Smooth muscle cell (in vitro differentiated cells): ENCODE data around the gene KCNK7. TPM values are rescaled to one million over a fixed set of nuclear protein-coding genes. Genes with fewer than 3 reads are reported as not detected.
A peak's percentile ranks its signal among the peaks of the same experiment; 100 is the strongest.

Experiments used
- DNase-seq: peaks from one replicate; lab custom pipeline; 2025; ENCODE audit not compliant: unreplicated experiment; lab: John Stamatoyannopoulos, UW
- H2AFZ ChIP-seq: fragments of 200-600 bp; sonication (generic); 2 replicates; pipeline ENCODE4 v1.6.0; 2016; ENCODE audit warnings: antibody characterized with exemption, low read depth, mild to moderate bottlenecking
- H3F3A ChIP-seq: fragments of 200-600 bp; sonication (generic); 2 replicates; pipeline ENCODE4 v1.6.0; 2017; ENCODE audit warnings: antibody characterized with exemption, low read depth
- H3K27ac ChIP-seq: fragments of 200-600 bp; sonication (generic); 2 replicates; pipeline ENCODE4 v1.5.1; 2016; ENCODE audit warnings: low read depth, mild to moderate bottlenecking
- H3K27me3 ChIP-seq: fragments of 200-600 bp; sonication (generic); 2 replicates; pipeline ENCODE4 v1.6.1; 2016; ENCODE audit warnings: low read depth, mild to moderate bottlenecking
- H3K36me3 ChIP-seq: fragments of 200-600 bp; sonication (generic); 2 replicates; pipeline ENCODE4 v1.5.1; 2016; ENCODE audit warnings: low read depth
- H3K4me1 ChIP-seq: fragments of 200-600 bp; sonication (generic); 2 replicates; pipeline ENCODE4 v1.5.1; 2016; ENCODE audit warnings: low read depth
- H3K4me2 ChIP-seq: fragments of 200-600 bp; sonication (generic); 2 replicates; pipeline ENCODE4 v1.6.0; 2016; ENCODE audit warnings: mild to moderate bottlenecking
- H3K4me3 ChIP-seq: fragments of 200-600 bp; sonication (generic); 2 replicates; pipeline ENCODE4 v1.5.1; 2016; ENCODE audit warnings: mild to moderate bottlenecking
- H3K79me2 ChIP-seq: fragments of 200-600 bp; sonication (generic); 2 replicates; pipeline ENCODE4 v1.6.0; 2016; ENCODE audit warnings: low read depth, mild to moderate bottlenecking
- H3K9ac ChIP-seq: fragments of 200-600 bp; sonication (generic); 2 replicates; pipeline ENCODE4 v1.6.0; 2016; ENCODE audit warnings: low read depth
- H3K9me3 ChIP-seq: fragments of 200-600 bp; sonication (generic); replicated peaks from 2 replicates; pipeline ENCODE4 v1.5.1; 2016; ENCODE audit warnings: low read depth
- H4K20me1 ChIP-seq: fragments of 200-600 bp; sonication (generic); 2 replicates; pipeline ENCODE4 v1.6.0; 2016; ENCODE audit warnings: low read depth
- WGBS: methylation state at CpG from one replicate; pipeline ENCODE4 v1.1.7; 2016; ENCODE audit warnings: low lambda C conversion rate; 5-methylcytosine and 5-hydroxymethylcytosine counted together
- polyA plus RNA-seq: library from polyadenylated mRNA; unstranded; fragments of >200 nt; fragmentation: Nextera tagmentation; extraction: Ambion mirVana; gene quantifications from 2 replicates; pipeline ENCODE4 v1.2.1, GENCODE V29; 2016
- total RNA-seq: library from RNA; depleted of rRNA; stranded (reverse); fragments of >200 nt; gene quantifications from 2 replicates; pipeline ENCODE4 v1.2.3, GENCODE V29; 2014
- TF ChIP-seq, protein P1 (sequence below): fragments of 200-600 bp; sonication (generic); IDR thresholded peaks from 2 replicates; pipeline ENCODE4 v1.5.1; 2017; ENCODE audit warnings: borderline replicate concordance, mild to moderate bottlenecking, antibody characterized with exemption; ENCODE audit not compliant: insufficient read depth, poor library complexity, severe bottlenecking

KCNK7 gene
- total and polyA plus RNA-seq, 2 experiments from 2014 or later = not detected

DNA sequence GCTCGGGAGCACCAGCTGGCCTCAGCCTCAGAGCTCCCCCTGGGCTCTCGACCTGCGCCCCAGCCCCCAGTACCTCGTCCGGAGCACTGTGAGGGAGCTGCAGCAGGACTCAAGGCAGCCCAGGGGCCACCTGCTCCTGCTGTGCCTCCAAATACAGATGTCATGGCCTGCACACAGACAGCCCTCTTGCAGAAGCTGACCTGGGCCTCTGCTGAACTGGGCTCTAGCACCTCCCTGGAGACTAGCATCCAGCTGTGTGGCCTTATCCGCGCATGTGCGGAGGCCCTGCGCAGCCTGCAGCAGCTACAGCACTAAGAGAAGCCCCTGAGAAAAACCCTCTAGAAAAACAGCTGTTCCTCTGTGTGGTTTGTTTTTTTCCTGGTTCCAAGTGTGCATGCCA is 24.2 kb downstream of the KCNK7 start:
- Histone ChIP-seq H3K27ac (peak overlapping the region; percentile 89), H2AFZ (no peak overlapping the region), H3K9ac (peak overlapping the region; percentile 92), H3F3A (peaks cover 23% of the 10 kb centered on the region), H4K20me1 (peaks cover 16% of the 10 kb centered on the region), H3K4me3 (peak overlapping the region; percentile 90), H3K27me3 (no peaks in the 10 kb centered on the region), H3K36me3 (no peaks in the 10 kb centered on the region), H3K4me1 (peaks cover 32% of the 10 kb centered on the region), H3K9me3 (no peaks in the 10 kb centered on the region), H3K4me2 (peak overlapping the region; percentile 87), H3K79me2 (peaks cover 52% of the 10 kb centered on the region)
- TF ChIP-seq, protein P1, sequence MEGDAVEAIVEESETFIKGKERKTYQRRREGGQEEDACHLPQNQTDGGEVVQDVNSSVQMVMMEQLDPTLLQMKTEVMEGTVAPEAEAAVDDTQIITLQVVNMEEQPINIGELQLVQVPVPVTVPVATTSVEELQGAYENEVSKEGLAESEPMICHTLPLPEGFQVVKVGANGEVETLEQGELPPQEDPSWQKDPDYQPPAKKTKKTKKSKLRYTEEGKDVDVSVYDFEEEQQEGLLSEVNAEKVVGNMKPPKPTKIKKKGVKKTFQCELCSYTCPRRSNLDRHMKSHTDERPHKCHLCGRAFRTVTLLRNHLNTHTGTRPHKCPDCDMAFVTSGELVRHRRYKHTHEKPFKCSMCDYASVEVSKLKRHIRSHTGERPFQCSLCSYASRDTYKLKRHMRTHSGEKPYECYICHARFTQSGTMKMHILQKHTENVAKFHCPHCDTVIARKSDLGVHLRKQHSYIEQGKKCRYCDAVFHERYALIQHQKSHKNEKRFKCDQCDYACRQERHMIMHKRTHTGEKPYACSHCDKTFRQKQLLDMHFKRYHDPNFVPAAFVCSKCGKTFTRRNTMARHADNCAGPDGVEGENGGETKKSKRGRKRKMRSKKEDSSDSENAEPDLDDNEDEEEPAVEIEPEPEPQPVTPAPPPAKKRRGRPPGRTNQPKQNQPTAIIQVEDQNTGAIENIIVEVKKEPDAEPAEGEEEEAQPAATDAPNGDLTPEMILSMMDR = no peak
- 91% methylated on average over 9 of the region's 9 CpGs for WGBS
- DNase-seq = no peak

DNA sequence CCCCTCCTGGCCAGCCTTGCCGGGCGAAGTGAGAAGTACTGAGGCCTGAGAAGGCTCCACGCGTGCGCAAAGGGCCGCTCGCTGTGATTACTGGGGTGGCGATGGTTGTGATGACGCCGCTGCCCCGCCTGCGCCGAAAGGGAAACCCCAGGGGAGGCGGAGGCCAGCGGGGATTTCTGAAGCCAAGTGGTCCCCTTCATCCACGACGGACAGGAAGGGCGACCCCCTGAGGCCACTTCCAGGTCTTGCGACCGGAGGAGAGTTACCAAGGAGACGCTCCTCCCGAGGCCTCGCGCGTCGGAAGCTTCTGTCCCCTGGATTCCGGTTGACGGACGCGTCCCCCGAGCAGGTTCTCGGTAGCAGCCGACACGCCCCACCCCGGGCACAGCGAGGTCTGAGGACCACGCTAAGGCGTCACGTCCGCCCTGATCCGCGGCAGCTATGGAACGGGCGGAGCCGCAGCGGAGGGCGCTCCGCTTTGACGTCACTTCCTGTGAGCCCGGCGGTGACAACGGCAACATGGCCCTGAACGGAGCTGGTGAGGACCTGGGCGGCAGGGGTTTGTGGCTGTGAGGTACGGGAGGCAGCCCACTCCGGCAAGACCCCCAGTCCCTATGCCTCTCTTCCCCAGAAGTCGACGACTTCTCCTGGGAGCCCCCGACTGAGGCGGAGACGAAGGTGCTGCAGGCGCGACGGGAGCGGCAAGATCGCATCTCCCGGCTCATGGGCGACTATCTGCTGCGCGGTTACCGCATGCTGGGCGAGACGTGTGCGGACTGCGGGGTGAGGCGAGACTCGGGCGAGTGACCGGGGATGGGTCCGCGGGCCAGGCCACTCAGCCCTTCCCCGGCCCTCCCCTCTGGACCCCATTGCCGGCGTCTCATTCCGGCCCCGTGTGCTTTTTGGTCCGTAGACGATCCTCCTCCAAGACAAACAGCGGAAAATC is 25.4 kb downstream of the KCNK7 start, which contains the start of gene ZNRD2:
TSS of gene ZNRD2 (plus strand) at position 505 of the 946 bp plus-strand sequence. CDS start at position 520, 15 bp downstream.
- Histone ChIP-seq H4K20me1 (peaks cover 16% of the 10 kb centered on the region), H2AFZ (peak within 1 kb of the TSS; percentile 56), H3K4me3 (peak within 1 kb of the TSS; percentile 90), H3K36me3 (no peaks in the 10 kb centered on the region), H3K4me2 (peak within 1 kb of the TSS; percentile 87), H3K27me3 (no peaks in the 10 kb centered on the region), H3K9me3 (no peaks in the 10 kb centered on the region), H3K27ac (peak within 1 kb of the TSS; percentile 89), H3K4me1 (peaks cover 27% of the 10 kb centered on the region), H3F3A (peaks cover 18% of the 10 kb centered on the region), H3K9ac (peak within 1 kb of the TSS; percentile 92), H3K79me2 (peaks cover 52% of the 10 kb centered on the region)
- WGBS = 2% methylated on average over 70 of the region's 89 CpGs
- DNase-seq = peak; percentile 99
- TF ChIP-seq, protein P1 = peak; percentile 46

DNA sequence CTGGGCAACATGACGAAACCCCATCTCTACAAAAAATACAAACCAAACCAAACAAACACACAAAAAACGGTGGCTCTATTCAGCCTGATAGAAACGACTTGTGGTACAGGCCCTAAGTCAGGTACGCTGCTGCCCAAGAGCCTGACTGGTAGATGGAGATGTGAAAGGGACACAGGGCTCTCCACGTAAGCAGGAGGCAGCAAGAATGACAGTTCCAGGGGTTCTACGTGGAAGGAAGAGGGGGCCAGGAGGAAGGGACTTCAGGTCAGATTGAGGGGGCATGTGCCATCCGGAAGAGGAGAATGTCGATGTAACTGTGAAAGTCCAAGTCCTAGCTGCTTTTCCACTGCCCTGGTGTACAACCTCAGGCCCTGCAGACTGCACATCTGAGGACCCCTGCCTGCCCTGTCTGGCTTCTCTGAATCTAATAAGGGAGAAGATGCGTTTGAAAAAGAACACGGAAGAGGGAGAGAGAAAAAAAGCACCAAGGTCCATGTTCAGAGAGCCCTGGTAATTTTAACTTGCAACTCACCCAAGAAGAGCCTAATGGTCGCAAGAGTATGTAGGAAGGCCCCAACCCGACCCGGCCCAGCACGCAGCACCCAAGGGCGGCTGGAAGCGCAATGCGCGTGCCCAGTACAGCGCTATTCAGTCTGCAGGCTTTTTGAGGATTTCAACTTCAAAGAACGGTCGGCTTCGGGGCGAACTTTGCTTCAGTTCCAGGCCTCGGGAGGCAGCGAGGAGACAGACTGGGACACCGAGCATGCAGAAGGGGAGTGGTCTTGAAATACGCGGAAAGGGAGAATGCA is 26.2 kb downstream of the KCNK7 start:
- Histone ChIP-seq H3F3A (peaks cover 12% of the 10 kb centered on the region), H3K27me3 (no peaks in the 10 kb centered on the region), H4K20me1 (peaks cover 16% of the 10 kb centered on the region), H3K4me3 (peak overlapping the region; percentile 90), H3K36me3 (no peaks in the 10 kb centered on the region), H3K4me1 (peaks cover 27% of the 10 kb centered on the region), H3K9ac (peak overlapping the region; percentile 92), H3K79me2 (peaks cover 52% of the 10 kb centered on the region), H3K27ac (peak overlapping the region; percentile 89), H3K9me3 (no peaks in the 10 kb centered on the region), H2AFZ (no peak overlapping the region), H3K4me2 (peak overlapping the region; percentile 87)
- WGBS = 20% methylated on average over 28 of the region's 28 CpGs
- no peak for DNase-seq
- TF ChIP-seq, protein P1 = no peak
